Stimulated activated CD8-positive, alpha-beta memory T cell treated with anti-CD3 and anti-CD28 coated beads, Interleukin-4, amount 100 ng/mL, for 24 hours (primary cell): ENCODE measurements around the gene KRT10.
A peak's percentile ranks its signal among the peaks of the same experiment; 100 is the strongest.
"Not testable (repeated sequence)": the region's sequence is repeated elsewhere in the genome, so short reads cannot be mapped to it uniquely, and the experiment has no call there.

Source experiments
- DNase-seq: peaks from one replicate; pipeline ENCODE4 v3.0.0-alpha.2; 2020; ENCODE audit warnings: low read depth

Gene KRT10

GRCh38 chr17:40832840-40833239 is 10.4 kb upstream of the KRT10 start:
- no peak for DNase-seq

- DNase-seq: no peak
Observed at GRCh38 chr17:40830085-40830776, 7.8 kb upstream of the KRT10 start.

- no peak for DNase-seq
Observed at GRCh38 chr17:40828454-40829044, 6.1 kb upstream of the KRT10 start.

- DNase-seq: no peak
Observed at GRCh38 chr17:40827746-40828453, 5.5 kb upstream of the KRT10 start.

- no peak for DNase-seq
Observed at GRCh38 chr17:40825599-40825998, 3.2 kb upstream of the KRT10 start.

- no peak for DNase-seq
Observed at GRCh38 chr17:40824015-40824832, 1.8 kb upstream of the KRT10 start.

- DNase-seq: no peak
Observed at GRCh38 chr17:40821536-40821935, 878 bp downstream of the KRT10 start.

GRCh38 chr17:40820228-40820838 is 2.1 kb downstream of the KRT10 start:
- no peak for DNase-seq

GRCh38 chr17:40819528-40820125 is 2.8 kb downstream of the KRT10 start:
- no peak for DNase-seq

GRCh38 chr17:40818733-40819527 is 3.5 kb downstream of the KRT10 start:
- peak; percentile 74 for DNase-seq

GRCh38 chr17:40818343-40818732 is 4.1 kb downstream of the KRT10 start:
- DNase-seq: no peak

GRCh38 chr17:40817103-40817682 is 5.2 kb downstream of the KRT10 start:
- no peak for DNase-seq

- DNase-seq: no peak
Observed at GRCh38 chr17:40816569-40816968, 5.8 kb downstream of the KRT10 start.

GRCh38 chr17:40815381-40815780 is 7.0 kb downstream of the KRT10 start:
- DNase-seq: no peak

- not testable (repeated sequence) for DNase-seq
Observed at GRCh38 chr17:40814657-40815056, 7.8 kb downstream of the KRT10 start.

GRCh38 chr17:40813804-40814203 is 8.6 kb downstream of the KRT10 start:
- no peak for DNase-seq

- DNase-seq: no peak
Observed at GRCh38 chr17:40812639-40813038, 9.8 kb downstream of the KRT10 start.

- DNase-seq: no peak
Observed at GRCh38 chr17:40810494-40810893, 11.9 kb downstream of the KRT10 start.

GRCh38 chr17:40809721-40810421 is 12.5 kb downstream of the KRT10 start:
- no peak for DNase-seq

GRCh38 chr17:40806131-40806530 is 16.3 kb downstream of the KRT10 start:
- DNase-seq: no peak
